ENCODE data around the gene TANGO6.

Gene TANGO6

DNA sequence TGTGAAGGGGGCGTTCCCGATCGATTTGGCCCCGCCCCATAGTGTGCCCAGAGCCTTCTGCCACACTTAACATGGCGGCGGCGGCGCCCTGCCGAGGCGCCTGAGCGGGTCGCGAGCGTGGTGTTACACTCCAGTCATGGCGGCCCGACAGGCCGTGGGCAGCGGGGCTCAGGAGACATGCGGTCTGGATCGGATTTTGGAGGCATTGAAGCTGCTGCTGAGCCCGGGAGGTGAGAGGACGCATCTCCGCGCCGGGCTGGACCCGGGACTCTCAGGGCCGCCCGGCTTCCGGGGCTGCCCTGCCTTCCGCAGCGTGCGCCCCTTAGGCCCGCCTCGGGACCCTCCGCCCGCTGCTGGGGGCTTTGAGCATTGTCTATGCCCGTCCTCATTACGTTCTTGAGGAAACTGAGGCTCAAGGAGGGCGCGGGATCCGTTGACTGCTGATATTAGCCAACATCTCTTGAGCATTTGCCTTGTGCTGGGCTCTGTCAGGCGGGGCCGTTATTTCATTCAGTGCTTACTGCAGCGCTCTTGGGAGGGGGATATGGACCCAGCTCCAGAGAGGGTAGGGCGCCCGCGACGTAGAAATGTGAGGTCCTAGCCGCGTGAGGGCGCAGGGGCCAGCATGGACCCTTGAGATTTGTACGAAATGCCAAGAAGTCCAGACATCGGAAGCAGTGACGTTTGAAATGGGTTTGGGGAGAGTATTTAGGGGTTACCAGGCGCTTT lies at the start of gene TANGO6:
TSS of gene TANGO6 (plus strand) at position 50 of the 729 bp plus-strand sequence. CDS start at position 137, 87 bp downstream.
- no peaks in the 10 kb centered on the region for H3K9me3 Mint-ChIP-seq
- H3K27me3 Mint-ChIP-seq (ENCODE audit: low read depth, poor library complexity): peaks cover 6% of the 10 kb centered on the region
- H3K4me1 Mint-ChIP-seq: peaks cover 19% of the 10 kb centered on the region
- TF ChIP-seq CTCF (IDR thresholded peaks at IDR 0.05): peak; percentile 50
- no peaks in the 10 kb centered on the region for H3K36me3 Mint-ChIP-seq (ENCODE audit: low read depth)
- peak within 1 kb of the TSS; percentile 43 for H3K27ac Mint-ChIP-seq
- peak; percentile 87 for DNase-seq
- peak within 1 kb of the TSS; percentile 87 for H3K4me3 Mint-ChIP-seq

GRCh38 chr16:68798398-68798797 lies 44.9 kb upstream of the TANGO6 start:
- Mint-ChIP-seq H3K4me3 (no peak overlapping the region), H3K9me3 (no peaks in the 10 kb centered on the region), H3K4me1 (peaks cover 28% of the 10 kb centered on the region), H3K27ac (no peak overlapping the region), H3K36me3 (ENCODE audit: low read depth) (no peaks in the 10 kb centered on the region), H3K27me3 (ENCODE audit: low read depth, poor library complexity) (peaks cover 3% of the 10 kb centered on the region)
- TF ChIP-seq CTCF (IDR thresholded peaks at IDR 0.05): no peak
- no peak for DNase-seq

- Mint-ChIP-seq H3K9me3 (no peaks in the 10 kb centered on the region), H3K36me3 (ENCODE audit: low read depth) (no peaks in the 10 kb centered on the region), H3K27me3 (ENCODE audit: low read depth, poor library complexity) (peaks cover 5% of the 10 kb centered on the region), H3K4me3 (no peak overlapping the region), H3K27ac (no peak overlapping the region), H3K4me1 (peaks cover 28% of the 10 kb centered on the region)
- TF ChIP-seq CTCF (IDR thresholded peaks at IDR 0.05): peak; percentile 68
- peak; percentile 72 for DNase-seq
These were observed 43.0 kb upstream of the TANGO6 start for GRCh38 chr16:68800257-68800875.

GRCh38 chr16:68802190-68802589 lies 41.1 kb upstream of the TANGO6 start:
- H3K27ac Mint-ChIP-seq: no peak overlapping the region
- DNase-seq: no peak
- TF ChIP-seq CTCF (IDR thresholded peaks at IDR 0.05): no peak

GRCh38 chr16:68806422-68806821 lies 36.9 kb upstream of the TANGO6 start:
- no peak for DNase-seq
- Mint-ChIP-seq H3K27ac (no peak overlapping the region), H3K36me3 (ENCODE audit: low read depth) (no peaks in the 10 kb centered on the region), H3K4me1 (peaks cover 6% of the 10 kb centered on the region), H3K4me3 (no peak overlapping the region), H3K9me3 (no peaks in the 10 kb centered on the region), H3K27me3 (ENCODE audit: low read depth, poor library complexity) (peaks cover 5% of the 10 kb centered on the region)
- TF ChIP-seq CTCF (IDR thresholded peaks at IDR 0.05): no peak

More at GRCh38 chr16:68802190-68802589, 41.1 kb upstream of the TANGO6 start:
- H3K27me3 Mint-ChIP-seq (ENCODE audit: low read depth, poor library complexity): peaks cover 5% of the 10 kb centered on the region
- H3K4me3 Mint-ChIP-seq: no peak overlapping the region
- H3K9me3 Mint-ChIP-seq: no peaks in the 10 kb centered on the region
- H3K4me1 Mint-ChIP-seq: peaks cover 28% of the 10 kb centered on the region
- no peaks in the 10 kb centered on the region for H3K36me3 Mint-ChIP-seq (ENCODE audit: low read depth)
